D721Med (cell line): ENCODE data around the gene BRMS1.
"Not testable (repeated sequence)": the region's sequence is repeated elsewhere in the genome, so short reads cannot be mapped to it uniquely, and the experiment has no call there.

ENCODE experiments used
- DNase-seq: peaks from one replicate; pipeline ENCODE4 v3.0.0; 2011; ENCODE audit warnings: low spot score; ENCODE audit not compliant: insufficient read length
- FAIRE-seq: peaks from 2 replicates; lab custom pipeline; 2011; peaks lifted over from hg19 to GRCh38; lab: Jason Lieb, UNC
- CTCF ChIP-seq: IDR thresholded peaks from 2 replicates; pipeline ENCODE4 v1.5.1; 2012; ENCODE audit warnings: mild to moderate bottlenecking, control low read depth; ENCODE audit not compliant: insufficient read depth; ENCODE audit errors: missing control alignments

BRMS1 gene

GRCh38 chr11:66311965-66312548 is 32.8 kb downstream of the BRMS1 start:
- DNase-seq (peak; percentile 75), FAIRE-seq (no peak)
- TF ChIP-seq CTCF, result peak; percentile 76

- FAIRE-seq (no peak), DNase-seq (no peak)
- TF ChIP-seq CTCF, result no peak
These were observed 33.4 kb downstream of the BRMS1 start for GRCh38 chr11:66311470-66311964.

- DNase-seq, FAIRE-seq: not testable (repeated sequence)
These were observed 34.0 kb downstream of the BRMS1 start for GRCh38 chr11:66310803-66311440.

- DNase-seq (no peak), FAIRE-seq (no peak)
- no peak for TF ChIP-seq CTCF
These were observed 34.6 kb downstream of the BRMS1 start for GRCh38 chr11:66310324-66310723.

- TF ChIP-seq CTCF, result no peak
- DNase-seq, result no peak
- no peak for FAIRE-seq
These were observed 35.4 kb downstream of the BRMS1 start for GRCh38 chr11:66309475-66309874.

- DNase-seq, result no peak
- FAIRE-seq, result no peak
- no peak for TF ChIP-seq CTCF
These were observed 42.2 kb downstream of the BRMS1 start for GRCh38 chr11:66302656-66303055.

GRCh38 chr11:66299186-66299585 is 45.7 kb downstream of the BRMS1 start:
- no peak for TF ChIP-seq CTCF
- no peak for FAIRE-seq
- DNase-seq, result no peak
